Transverse colon (tissue), 3 donors: ENCODE results near the gene CARS2.

Experiments used
- POLR2A ChIP-seq: fragments of 450-650 bp; IDR thresholded peaks from one replicate; pipeline ENCODE4 v1.6.1; 2016; ENCODE audit warnings: antibody characterized with exemption, mild to moderate bottlenecking, moderate library complexity
- TF ChIP-seq, protein P1 (sequence below), 5 experiments: fragments of 200-600 bp in 3 of 5; fragments of 450-650 bp in 2 of 5; sonication (generic) in 3 of 5; IDR thresholded peaks; 1 replicate in 2 of 5; 2 replicates in 3 of 5; pipeline ENCODE4 v1.5.1; 2016 to 2017; ENCODE audit warnings: antibody characterized with exemption in 5 of 5, inconsistent platforms in 3 of 5, mild to moderate bottlenecking in 2 of 5, moderate library complexity in 1 of 5

DNA sequence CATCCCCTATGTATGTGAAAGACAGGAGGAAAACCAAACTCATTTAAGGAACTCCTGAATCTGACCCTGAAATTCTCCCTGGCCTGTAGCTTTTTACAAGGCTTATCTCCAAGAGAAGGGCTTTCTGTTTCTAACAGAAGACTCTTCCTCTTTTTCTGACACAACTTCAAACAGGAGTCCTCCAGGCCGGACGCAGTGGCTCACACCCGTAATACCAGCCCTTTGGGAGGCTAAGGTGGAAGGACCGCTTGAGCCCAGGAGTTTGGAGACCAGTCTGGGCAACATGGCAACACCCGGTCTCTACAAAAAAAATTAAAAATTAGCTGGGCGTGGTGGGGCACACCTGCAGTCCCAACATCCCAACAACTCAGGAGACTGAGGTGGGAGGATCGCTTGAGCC is 41.9 kb downstream of the CARS2 start:
- TF ChIP-seq POLR2A = no peak
- TF ChIP-seq, protein P1, sequence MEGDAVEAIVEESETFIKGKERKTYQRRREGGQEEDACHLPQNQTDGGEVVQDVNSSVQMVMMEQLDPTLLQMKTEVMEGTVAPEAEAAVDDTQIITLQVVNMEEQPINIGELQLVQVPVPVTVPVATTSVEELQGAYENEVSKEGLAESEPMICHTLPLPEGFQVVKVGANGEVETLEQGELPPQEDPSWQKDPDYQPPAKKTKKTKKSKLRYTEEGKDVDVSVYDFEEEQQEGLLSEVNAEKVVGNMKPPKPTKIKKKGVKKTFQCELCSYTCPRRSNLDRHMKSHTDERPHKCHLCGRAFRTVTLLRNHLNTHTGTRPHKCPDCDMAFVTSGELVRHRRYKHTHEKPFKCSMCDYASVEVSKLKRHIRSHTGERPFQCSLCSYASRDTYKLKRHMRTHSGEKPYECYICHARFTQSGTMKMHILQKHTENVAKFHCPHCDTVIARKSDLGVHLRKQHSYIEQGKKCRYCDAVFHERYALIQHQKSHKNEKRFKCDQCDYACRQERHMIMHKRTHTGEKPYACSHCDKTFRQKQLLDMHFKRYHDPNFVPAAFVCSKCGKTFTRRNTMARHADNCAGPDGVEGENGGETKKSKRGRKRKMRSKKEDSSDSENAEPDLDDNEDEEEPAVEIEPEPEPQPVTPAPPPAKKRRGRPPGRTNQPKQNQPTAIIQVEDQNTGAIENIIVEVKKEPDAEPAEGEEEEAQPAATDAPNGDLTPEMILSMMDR (IDR thresholded peaks at IDR 0.05) = no peak
